ENCODE measurements around the gene PRR12.

The PRR12 gene

DNA sequence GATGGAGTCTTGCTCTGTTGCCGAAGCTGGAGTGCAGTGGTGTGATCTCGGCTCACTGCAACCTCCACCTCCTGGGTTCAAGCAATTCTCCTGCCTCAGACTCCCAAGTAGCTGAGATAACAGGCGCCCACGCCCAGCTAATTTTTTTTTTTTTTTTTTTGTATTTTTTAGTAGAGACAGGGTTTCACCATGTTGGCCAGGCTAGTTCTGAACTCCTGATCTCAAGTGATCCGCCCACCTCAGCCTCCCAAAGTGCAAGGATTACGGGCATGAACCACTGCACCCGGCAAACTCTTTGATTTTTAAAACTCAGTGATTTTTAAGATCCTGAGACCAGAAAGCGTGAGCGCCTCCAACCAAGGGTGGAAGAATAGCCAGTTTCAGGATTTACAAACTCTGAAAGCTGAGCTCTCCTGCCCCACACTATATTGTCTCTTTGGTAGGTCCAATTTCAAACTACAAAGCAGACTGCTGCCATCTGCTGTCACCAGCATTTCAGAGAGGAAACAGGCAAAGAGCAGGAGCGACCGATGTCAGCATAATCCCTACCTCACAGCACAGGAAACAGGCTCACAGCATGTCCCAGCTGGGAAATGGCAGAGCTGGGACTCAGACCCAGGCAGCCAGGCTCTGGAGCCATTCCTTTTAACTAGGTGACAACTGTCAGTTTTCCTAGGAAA is 19.8 kb upstream of the PRR12 start:
- DNase-seq (ENCODE audit: low read depth in 2 of 2): no peak
- H3K4me3 ChIP-seq (replicated peaks in 1 of 2; ENCODE audit: low read depth in 2 of 2, low read length in 2 of 2): no peak overlapping the region
- TF ChIP-seq, protein P1, sequence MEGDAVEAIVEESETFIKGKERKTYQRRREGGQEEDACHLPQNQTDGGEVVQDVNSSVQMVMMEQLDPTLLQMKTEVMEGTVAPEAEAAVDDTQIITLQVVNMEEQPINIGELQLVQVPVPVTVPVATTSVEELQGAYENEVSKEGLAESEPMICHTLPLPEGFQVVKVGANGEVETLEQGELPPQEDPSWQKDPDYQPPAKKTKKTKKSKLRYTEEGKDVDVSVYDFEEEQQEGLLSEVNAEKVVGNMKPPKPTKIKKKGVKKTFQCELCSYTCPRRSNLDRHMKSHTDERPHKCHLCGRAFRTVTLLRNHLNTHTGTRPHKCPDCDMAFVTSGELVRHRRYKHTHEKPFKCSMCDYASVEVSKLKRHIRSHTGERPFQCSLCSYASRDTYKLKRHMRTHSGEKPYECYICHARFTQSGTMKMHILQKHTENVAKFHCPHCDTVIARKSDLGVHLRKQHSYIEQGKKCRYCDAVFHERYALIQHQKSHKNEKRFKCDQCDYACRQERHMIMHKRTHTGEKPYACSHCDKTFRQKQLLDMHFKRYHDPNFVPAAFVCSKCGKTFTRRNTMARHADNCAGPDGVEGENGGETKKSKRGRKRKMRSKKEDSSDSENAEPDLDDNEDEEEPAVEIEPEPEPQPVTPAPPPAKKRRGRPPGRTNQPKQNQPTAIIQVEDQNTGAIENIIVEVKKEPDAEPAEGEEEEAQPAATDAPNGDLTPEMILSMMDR (IDR thresholded peaks at IDR 0.05; ENCODE audit: low read depth, low read length): no peak

DNA sequence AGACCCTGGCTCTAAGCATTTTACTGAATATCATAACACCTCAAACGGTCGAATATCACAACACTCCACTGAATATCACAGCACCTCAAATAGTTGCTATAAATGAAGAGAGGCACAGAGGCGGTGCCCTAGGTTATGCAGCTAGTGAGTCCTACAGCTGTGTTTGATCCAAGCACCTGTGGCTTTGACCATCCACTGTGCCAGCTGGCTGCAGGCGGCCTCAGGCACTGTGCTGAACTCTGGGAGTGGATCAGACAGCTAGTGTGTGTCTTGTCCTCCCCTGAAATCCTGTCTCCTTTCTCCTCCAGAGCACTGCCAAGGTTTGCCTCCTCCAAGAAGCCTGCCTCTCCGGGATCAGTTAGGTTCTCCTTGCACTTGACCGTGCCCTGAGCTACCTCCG is 18.0 kb upstream of the PRR12 start:
- DNase-seq (ENCODE audit: low read depth in 2 of 2): no peak
- no peak overlapping the region for H3K4me3 ChIP-seq (replicated peaks in 1 of 2; ENCODE audit: low read depth in 2 of 2, low read length in 2 of 2)
- TF ChIP-seq, protein P1 (IDR thresholded peaks at IDR 0.05; ENCODE audit: low read depth, low read length): no peak

DNA sequence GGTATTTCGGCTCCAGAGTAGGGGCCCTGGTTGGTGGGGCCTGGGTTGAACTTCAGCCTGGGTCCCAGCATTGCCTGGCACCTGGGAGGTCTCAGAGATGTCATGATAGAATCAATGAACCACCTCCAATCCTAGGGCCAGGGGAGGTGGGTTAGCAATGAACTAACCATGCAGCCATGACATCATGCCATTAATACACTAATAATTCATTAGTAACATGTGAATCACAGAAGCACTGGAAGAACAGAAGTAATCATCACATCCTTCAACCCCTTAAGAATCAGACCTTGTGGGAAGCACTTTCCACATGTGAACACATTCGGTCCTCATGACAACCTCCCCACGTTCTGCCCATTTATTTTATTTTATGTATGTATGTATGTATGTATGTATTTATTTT is 17.6 kb upstream of the PRR12 start:
- no peak overlapping the region for H3K4me3 ChIP-seq (replicated peaks in 1 of 2; ENCODE audit: low read depth in 2 of 2, low read length in 2 of 2)
- DNase-seq (ENCODE audit: low read depth in 2 of 2): no peak
- TF ChIP-seq, protein P1 (IDR thresholded peaks at IDR 0.05; ENCODE audit: low read depth, low read length): no peak

DNA sequence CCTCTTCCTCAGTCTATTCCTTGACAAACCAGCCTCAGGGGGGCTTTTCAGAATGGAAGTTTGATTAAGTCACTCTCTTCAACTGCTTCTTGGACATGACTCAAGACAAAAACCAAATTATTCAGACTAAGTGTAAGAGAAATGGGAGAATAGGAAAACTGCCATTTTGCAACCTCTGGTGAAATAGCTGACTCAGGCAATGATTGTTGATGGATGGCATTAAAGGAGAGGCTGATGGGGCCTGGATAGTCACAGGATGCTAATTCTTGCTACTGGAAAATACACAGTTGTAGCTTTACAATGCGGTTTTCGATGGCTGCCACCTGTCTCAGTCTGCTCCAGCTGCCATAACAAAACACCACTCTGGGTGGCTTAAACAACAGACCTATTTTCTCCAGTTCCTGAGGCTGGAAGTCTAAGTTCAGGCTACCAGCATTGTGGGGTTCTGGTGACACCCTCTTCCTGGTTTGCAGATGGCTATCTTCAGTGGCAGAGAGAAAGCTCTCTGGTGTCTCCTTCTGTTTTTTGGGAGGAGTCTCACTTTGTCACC is 16.7 kb upstream of the PRR12 start:
- DNase-seq (ENCODE audit: low read depth in 2 of 2): peak in 1 of 2 donors; percentile 23
- TF ChIP-seq, protein P1 (IDR thresholded peaks at IDR 0.05; ENCODE audit: low read depth, low read length): no peak
- no peak overlapping the region for H3K4me3 ChIP-seq (replicated peaks in 1 of 2; ENCODE audit: low read depth in 2 of 2, low read length in 2 of 2)

DNA sequence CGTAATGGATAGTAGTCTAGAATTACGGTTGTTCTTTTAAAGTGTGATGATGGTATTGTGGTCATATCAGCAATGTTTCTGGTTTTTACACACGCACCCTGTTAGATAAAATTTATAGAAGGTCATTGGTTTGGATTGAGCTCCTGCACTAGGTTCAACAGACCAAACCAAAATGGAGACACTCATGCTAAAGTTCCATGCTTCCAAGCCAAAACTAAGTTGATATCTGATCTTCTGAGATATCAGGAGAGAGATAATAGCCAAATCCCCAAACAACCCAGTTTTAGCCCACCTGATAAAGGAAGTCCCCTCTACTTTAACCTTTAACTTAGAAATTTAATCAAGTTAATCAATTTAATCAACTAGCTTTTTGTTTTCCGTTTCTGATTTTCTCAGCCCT is 11.8 kb upstream of the PRR12 start:
- TF ChIP-seq, protein P1 (IDR thresholded peaks at IDR 0.05; ENCODE audit: low read depth, low read length): no peak
- H3K4me3 ChIP-seq (replicated peaks in 1 of 2; ENCODE audit: low read depth in 2 of 2, low read length in 2 of 2): peak overlapping the region in 1 of 2 donors; percentile 89
- no peak for DNase-seq (ENCODE audit: low read depth in 2 of 2)

DNA sequence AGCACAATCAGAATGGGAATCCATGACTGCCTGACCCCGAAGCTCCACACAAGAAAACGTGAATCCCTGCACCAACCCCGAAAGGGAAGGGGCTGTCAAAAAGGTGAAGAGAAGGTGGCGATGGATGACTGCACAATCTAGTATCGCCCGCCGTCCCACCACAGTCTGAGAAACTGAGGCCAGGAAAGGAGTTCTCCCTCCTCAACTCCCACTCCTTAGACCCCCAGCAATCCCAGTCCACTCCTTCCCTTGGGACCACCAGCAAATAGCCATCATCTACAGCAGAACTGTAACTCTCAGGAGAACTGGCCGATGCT is 11.1 kb upstream of the PRR12 start:
- DNase-seq (ENCODE audit: low read depth in 2 of 2): no peak
- peak overlapping the region; percentile 73 to 89 for H3K4me3 ChIP-seq (replicated peaks in 1 of 2; ENCODE audit: low read depth in 2 of 2, low read length in 2 of 2)
- TF ChIP-seq, protein P1 (IDR thresholded peaks at IDR 0.05; ENCODE audit: low read depth, low read length): no peak
